Measurements from ENCODE around the gene PCK1. TPM values are rescaled to one million over a fixed set of nuclear protein-coding genes. Genes with fewer than 3 reads are reported as not detected.
A peak's percentile ranks its signal among the peaks of the same experiment; 100 is the strongest.

Gene PCK1
- total and polyA plus RNA-seq, 2 of the 13 experiments (the other 11 are each of a cell fraction or from before 2014, with no cell fraction given) = 6.5 to 12.6 TPM

GRCh38 chr20:57577679-57578475 is 17.0 kb downstream of the PCK1 start (continued):
- TF ChIP-seq, protein P1, sequence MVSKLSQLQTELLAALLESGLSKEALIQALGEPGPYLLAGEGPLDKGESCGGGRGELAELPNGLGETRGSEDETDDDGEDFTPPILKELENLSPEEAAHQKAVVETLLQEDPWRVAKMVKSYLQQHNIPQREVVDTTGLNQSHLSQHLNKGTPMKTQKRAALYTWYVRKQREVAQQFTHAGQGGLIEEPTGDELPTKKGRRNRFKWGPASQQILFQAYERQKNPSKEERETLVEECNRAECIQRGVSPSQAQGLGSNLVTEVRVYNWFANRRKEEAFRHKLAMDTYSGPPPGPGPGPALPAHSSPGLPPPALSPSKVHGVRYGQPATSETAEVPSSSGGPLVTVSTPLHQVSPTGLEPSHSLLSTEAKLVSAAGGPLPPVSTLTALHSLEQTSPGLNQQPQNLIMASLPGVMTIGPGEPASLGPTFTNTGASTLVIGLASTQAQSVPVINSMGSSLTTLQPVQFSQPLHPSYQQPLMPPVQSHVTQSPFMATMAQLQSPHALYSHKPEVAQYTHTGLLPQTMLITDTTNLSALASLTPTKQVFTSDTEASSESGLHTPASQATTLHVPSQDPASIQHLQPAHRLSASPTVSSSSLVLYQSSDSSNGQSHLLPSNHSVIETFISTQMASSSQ (IDR thresholded peaks at IDR 0.05; ENCODE audit: low read depth) = no peak
- TF ChIP-seq, protein P1 (CRISPR knock-in tag; IDR thresholded peaks at IDR 0.05; ENCODE audit: borderline replicate concordance) = no peak
- TF ChIP-seq PAXIP1 (CRISPR knock-in tag; conservative IDR thresholded peaks at IDR 0.05) = peak; percentile 92
- no peak for TF ChIP-seq LCORL (IDR thresholded peaks at IDR 0.05)
- TF ChIP-seq LCORL (CRISPR knock-in tag; IDR thresholded peaks at IDR 0.05) = peak; percentile 85
- TF ChIP-seq NFIC (IDR thresholded peaks at IDR 0.05; ENCODE audit: low read length) = peak; percentile 62; the same call in 1 of the 2 replicates
- 0 out of 2 replicates have a peak, but pooled peaks have one; percentile 24 for TF ChIP-seq GMEB1 (CRISPR knock-in tag; IDR thresholded peaks at IDR 0.05; ENCODE audit: borderline replicate concordance)
- TF ChIP-seq MAX (IDR thresholded peaks at IDR 0.05) = peak; percentile 70
- TF ChIP-seq, protein P2, sequence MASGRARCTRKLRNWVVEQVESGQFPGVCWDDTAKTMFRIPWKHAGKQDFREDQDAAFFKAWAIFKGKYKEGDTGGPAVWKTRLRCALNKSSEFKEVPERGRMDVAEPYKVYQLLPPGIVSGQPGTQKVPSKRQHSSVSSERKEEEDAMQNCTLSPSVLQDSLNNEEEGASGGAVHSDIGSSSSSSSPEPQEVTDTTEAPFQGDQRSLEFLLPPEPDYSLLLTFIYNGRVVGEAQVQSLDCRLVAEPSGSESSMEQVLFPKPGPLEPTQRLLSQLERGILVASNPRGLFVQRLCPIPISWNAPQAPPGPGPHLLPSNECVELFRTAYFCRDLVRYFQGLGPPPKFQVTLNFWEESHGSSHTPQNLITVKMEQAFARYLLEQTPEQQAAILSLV (CRISPR knock-in tag; IDR thresholded peaks at IDR 0.05; ENCODE audit: borderline replicate concordance) = 0 out of 2 replicates have a peak, but pooled peaks have one; percentile 61
- TF ChIP-seq RERE (CRISPR knock-in tag; IDR thresholded peaks at IDR 0.05; ENCODE audit: low read depth) = no peak
